Lung (tissue), 12 donors: ENCODE data around the gene FAM50B. TPM values are rescaled to one million over a fixed set of nuclear protein-coding genes. Genes with fewer than 3 reads are reported as not detected.

Source experiments
- ATAC-seq: fragments of 200-7000 bp; cut with Tn5 transposase; one replicate; pipeline ENCODE4 v1.9.1; 2020; ENCODE audit warnings: moderate number of reproducible peaks; ENCODE audit not compliant: insufficient read depth, low FRiP score
- DNase-seq, 3 donors: peaks; one replicate each; pipeline ENCODE4 v3.0.0-alpha.2; 2013 to 2017
- H3K27ac ChIP-seq, 2 donors: one replicate each; pipeline ENCODE4 v1.5.1; 2013; ENCODE audit warnings: mild to moderate bottlenecking in 2 of 2, moderate library complexity in 2 of 2, control low read depth in 1 of 2, inconsistent platforms in 1 of 2, low read depth in 1 of 2, low read length in 1 of 2
- H3K27me3 ChIP-seq, 3 donors: one replicate each; pipeline ENCODE4 v1.5.1; 2013; ENCODE audit warnings: low read length in 2 of 3; ENCODE audit not compliant: control insufficient read depth in 3 of 3, insufficient read depth in 3 of 3
- H3K36me3 ChIP-seq, 4 donors: one replicate each; pipeline ENCODE4 v1.5.1; 2013; ENCODE audit warnings: low read length in 4 of 4, mild to moderate bottlenecking in 1 of 4, moderate library complexity in 1 of 4; ENCODE audit not compliant: control insufficient read depth in 4 of 4, insufficient read depth in 4 of 4
- H3K4me1 ChIP-seq, 5 donors: one replicate each; pipeline ENCODE4 v1.5.1; 2013; ENCODE audit warnings: low read length in 5 of 5, mild to moderate bottlenecking in 2 of 5, moderate library complexity in 1 of 5; ENCODE audit not compliant: control insufficient read depth in 5 of 5, insufficient read depth in 5 of 5
- H3K4me3 ChIP-seq: one replicate; pipeline ENCODE4 v1.5.1; 2013; ENCODE audit warnings: mild to moderate bottlenecking, control low read depth, moderate library complexity
- H3K9ac ChIP-seq, 2 donors: one replicate each; pipeline ENCODE4 v1.5.1; 2013; ENCODE audit warnings: low read length in 2 of 2, control low read depth in 1 of 2; ENCODE audit not compliant: insufficient read depth in 1 of 2
- H3K9me3 ChIP-seq, 4 donors: one replicate each; pipeline ENCODE4 v1.5.1; 2013; ENCODE audit warnings: low read length in 3 of 4, mild to moderate bottlenecking in 1 of 4, moderate library complexity in 1 of 4; ENCODE audit not compliant: control insufficient read depth in 4 of 4, insufficient read depth in 3 of 4
- WGBS, 2 donors: extraction: QIAGEN DNeasy Blood & Tissue Kit; methylation state at CpG; one replicate each; pipeline ENCODE4 v1.1.7; 2013; 5-methylcytosine and 5-hydroxymethylcytosine counted together
- polyA plus RNA-seq, 2 donors: library from polyadenylated mRNA; stranded (reverse); fragments of 200-250 nt; gene quantifications; one replicate each; pipeline ENCODE4 v1.2.1, GENCODE V29; 2013
- total RNA-seq, 2 donors: library from RNA; depleted of rRNA in 1 of 2; stranded (reverse); fragments of >200 nt in 1 of 2; gene quantifications; one replicate each; pipeline ENCODE4 v1.2.1, GENCODE V29; 2014 to 2021
- TF ChIP-seq, protein P1 (sequence below): IDR thresholded peaks from 2 replicates; pipeline ENCODE4 v1.5.1; 2012; ENCODE audit warnings: mild to moderate bottlenecking; ENCODE audit errors: control extremely low read depth, extremely low read depth
- donor health status: control.
- donor health status: control.
- donor health status: Bipolar disorder and iron deficiency.
- donor health status: healthy.
- donor health status: DM: yes; HTN: yes; CAD: no.

Gene FAM50B
- total and polyA plus RNA-seq, 4 donors = 7.1 to 15.8 (median 11.3) TPM

GRCh38 chr6:3825851-3826581, 23.2 kb upstream of the FAM50B start:
- Histone ChIP-seq H3K27me3 (no peaks in the 10 kb centered on the region), H3K9me3 (no peaks in the 10 kb centered on the region), H3K36me3 (no peaks in the 10 kb centered on the region), H3K9ac (peak overlapping the region in 1 of 2 donors; percentile 83), H3K27ac (peak overlapping the region; percentile 87 to 98), H3K4me3 (no peak overlapping the region), H3K4me1 (peaks cover 0 to 20% (median 13%) of the 10 kb centered on the region in 5 donors)
- WGBS, 2 donors = 33 to 67% methylated on average over 15 of the region's 15 CpGs
- DNase-seq = peak; percentile 95
- TF ChIP-seq, protein P1, sequence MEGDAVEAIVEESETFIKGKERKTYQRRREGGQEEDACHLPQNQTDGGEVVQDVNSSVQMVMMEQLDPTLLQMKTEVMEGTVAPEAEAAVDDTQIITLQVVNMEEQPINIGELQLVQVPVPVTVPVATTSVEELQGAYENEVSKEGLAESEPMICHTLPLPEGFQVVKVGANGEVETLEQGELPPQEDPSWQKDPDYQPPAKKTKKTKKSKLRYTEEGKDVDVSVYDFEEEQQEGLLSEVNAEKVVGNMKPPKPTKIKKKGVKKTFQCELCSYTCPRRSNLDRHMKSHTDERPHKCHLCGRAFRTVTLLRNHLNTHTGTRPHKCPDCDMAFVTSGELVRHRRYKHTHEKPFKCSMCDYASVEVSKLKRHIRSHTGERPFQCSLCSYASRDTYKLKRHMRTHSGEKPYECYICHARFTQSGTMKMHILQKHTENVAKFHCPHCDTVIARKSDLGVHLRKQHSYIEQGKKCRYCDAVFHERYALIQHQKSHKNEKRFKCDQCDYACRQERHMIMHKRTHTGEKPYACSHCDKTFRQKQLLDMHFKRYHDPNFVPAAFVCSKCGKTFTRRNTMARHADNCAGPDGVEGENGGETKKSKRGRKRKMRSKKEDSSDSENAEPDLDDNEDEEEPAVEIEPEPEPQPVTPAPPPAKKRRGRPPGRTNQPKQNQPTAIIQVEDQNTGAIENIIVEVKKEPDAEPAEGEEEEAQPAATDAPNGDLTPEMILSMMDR = no peak
- peak; percentile 90 for ATAC-seq

DNA sequence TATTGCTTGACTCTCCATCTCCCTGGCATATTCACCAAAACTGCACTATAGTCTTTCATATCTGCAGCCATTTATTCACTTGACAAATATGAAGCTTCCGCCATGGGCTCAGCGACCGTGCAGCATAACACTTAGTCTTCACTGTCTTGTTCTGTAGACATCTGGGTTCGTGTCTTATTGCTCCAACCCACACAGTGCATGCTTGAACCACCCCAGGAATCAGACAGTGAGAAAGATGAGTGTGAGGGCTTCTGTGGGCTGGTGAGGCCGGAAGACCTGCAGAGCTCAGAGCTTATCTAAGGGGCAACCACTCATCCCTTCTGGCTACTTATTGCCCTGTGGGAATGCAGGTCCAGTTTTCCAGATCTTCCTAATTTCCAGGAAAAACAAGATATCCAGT, 19.9 kb upstream of the FAM50B start:
- H3K4me3 ChIP-seq = no peak overlapping the region
- TF ChIP-seq, protein P1 = no peak
- H3K27me3 ChIP-seq = no peaks in the 10 kb centered on the region
- ATAC-seq (no peak), DNase-seq (no peak)
- peaks cover 4 to 20% (median 15%) of the 10 kb centered on the region in 5 donors for H3K4me1 ChIP-seq
- H3K9me3 ChIP-seq = no peaks in the 10 kb centered on the region
- no peak overlapping the region for H3K9ac ChIP-seq
- 88 to 95% methylated on average over 5 of the region's 5 CpGs for WGBS, 2 donors
- H3K27ac ChIP-seq = no peak overlapping the region
- H3K36me3 ChIP-seq = no peaks in the 10 kb centered on the region

DNA sequence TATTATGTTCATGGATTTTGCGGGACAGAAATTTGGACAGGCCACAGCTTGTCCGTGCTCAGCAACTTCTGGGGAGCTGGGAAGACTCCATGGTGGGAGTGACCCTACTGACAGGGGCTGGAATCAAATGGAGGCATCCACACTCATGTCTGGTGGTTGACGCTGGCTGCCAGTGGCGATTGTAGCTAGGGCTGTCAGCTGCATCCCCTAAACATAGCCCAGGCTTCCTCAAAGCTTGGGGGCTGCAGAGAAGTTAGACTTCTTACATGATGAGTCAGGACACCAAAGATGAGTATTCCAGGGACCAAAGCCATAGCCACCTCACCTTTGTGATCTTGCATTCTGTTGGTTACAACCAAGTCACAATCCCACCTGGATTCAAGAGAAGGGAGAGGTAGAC, 18.4 kb upstream of the FAM50B start:
- Histone ChIP-seq H3K4me3 (no peak overlapping the region), H3K9ac (no peak overlapping the region), H3K9me3 (no peaks in the 10 kb centered on the region), H3K4me1 (peaks cover under 1 to 14% (median 8%) of the 10 kb centered on the region in 5 donors), H3K27ac (no peak overlapping the region), H3K27me3 (no peaks in the 10 kb centered on the region), H3K36me3 (no peaks in the 10 kb centered on the region)
- ATAC-seq (no peak), DNase-seq (no peak)
- 95 to 97% methylated on average over 4 of the region's 4 CpGs for WGBS, 2 donors
- TF ChIP-seq, protein P1 = no peak
